ENCODE data around the gene NMRK2.

Gene NMRK2

GRCh38 chr19:3923096-3923758 is 9.6 kb upstream of the NMRK2 start:
- no peaks in the 10 kb centered on the region for H3K4me1 ChIP-seq (ENCODE audit: insufficient read depth, low read length, poor library complexity, severe bottlenecking)
- H2AFZ ChIP-seq (ENCODE audit: low read length), result no peak overlapping the region
- H3K4me2 ChIP-seq (ENCODE audit: low read depth, low read length, poor library complexity, severe bottlenecking), result no peak overlapping the region
- H3K9ac ChIP-seq (ENCODE audit: low read depth, low read length, poor library complexity, severe bottlenecking), result no peak overlapping the region
- TF ChIP-seq CTCF (conservative IDR thresholded peaks at IDR 0.05; ENCODE audit: low read length) (no peak), EZH2phosphoT487 (IDR thresholded peaks at IDR 0.05; ENCODE audit: borderline replicate concordance) (no peak)
- H3K9me2 ChIP-seq (replicated peaks; ENCODE audit: low read depth, low read length), result no peaks in the 10 kb centered on the region
- no peaks in the 10 kb centered on the region for H3K27me3 ChIP-seq (ENCODE audit: insufficient read depth, low read length, poor library complexity, severe bottlenecking)
- no peak overlapping the region for H3K4me3 ChIP-seq (ENCODE audit: low read length, poor library complexity, severe bottlenecking)
- H3K36me3 ChIP-seq (ENCODE audit: insufficient read depth, low read length), result no peaks in the 10 kb centered on the region
- no peaks in the 10 kb centered on the region for H4K20me1 ChIP-seq (ENCODE audit: insufficient read depth, low read length, poor library complexity, severe bottlenecking)
- no peaks in the 10 kb centered on the region for H3F3A ChIP-seq (ENCODE audit: low read depth)
- H3K9me3 ChIP-seq (ENCODE audit: insufficient read depth, low read depth, low read length), result peaks cover 6% of the 10 kb centered on the region; the same call in 1 of the 2 replicates
- no peaks in the 10 kb centered on the region for H3K79me2 ChIP-seq (ENCODE audit: insufficient read depth, low read length)

GRCh38 chr19:3923912-3924311 is 9.0 kb upstream of the NMRK2 start:
- no peaks in the 10 kb centered on the region for H3K27me3 ChIP-seq (ENCODE audit: insufficient read depth, low read length, poor library complexity, severe bottlenecking)
- no peaks in the 10 kb centered on the region for H3K79me2 ChIP-seq (ENCODE audit: insufficient read depth, low read length)
- no peak overlapping the region for H2AFZ ChIP-seq (ENCODE audit: low read length)
- H3K36me3 ChIP-seq (ENCODE audit: insufficient read depth, low read length), result no peaks in the 10 kb centered on the region
- H3K9me3 ChIP-seq (ENCODE audit: insufficient read depth, low read depth, low read length), result peaks cover 6% of the 10 kb centered on the region; the same call in 1 of the 2 replicates
- no peaks in the 10 kb centered on the region for H4K20me1 ChIP-seq (ENCODE audit: insufficient read depth, low read length, poor library complexity, severe bottlenecking)
- no peak overlapping the region for H3K4me2 ChIP-seq (ENCODE audit: low read depth, low read length, poor library complexity, severe bottlenecking)
- no peaks in the 10 kb centered on the region for H3K9me2 ChIP-seq (replicated peaks; ENCODE audit: low read depth, low read length)
- no peak for TF ChIP-seq EZH2phosphoT487 (IDR thresholded peaks at IDR 0.05; ENCODE audit: borderline replicate concordance)
- no peak for TF ChIP-seq CTCF (conservative IDR thresholded peaks at IDR 0.05; ENCODE audit: low read length)
- no peaks in the 10 kb centered on the region for H3F3A ChIP-seq (ENCODE audit: low read depth)
- H3K4me3 ChIP-seq (ENCODE audit: low read length, poor library complexity, severe bottlenecking), result no peak overlapping the region
- H3K9ac ChIP-seq (ENCODE audit: low read depth, low read length, poor library complexity, severe bottlenecking), result no peak overlapping the region
- no peaks in the 10 kb centered on the region for H3K4me1 ChIP-seq (ENCODE audit: insufficient read depth, low read length, poor library complexity, severe bottlenecking)

- H3K27me3 ChIP-seq (ENCODE audit: insufficient read depth, low read length, poor library complexity, severe bottlenecking), result no peaks in the 10 kb centered on the region
- no peaks in the 10 kb centered on the region for H4K20me1 ChIP-seq (ENCODE audit: insufficient read depth, low read length, poor library complexity, severe bottlenecking)
- H3K9ac ChIP-seq (ENCODE audit: low read depth, low read length, poor library complexity, severe bottlenecking), result no peak overlapping the region
- H3K36me3 ChIP-seq (ENCODE audit: insufficient read depth, low read length), result no peaks in the 10 kb centered on the region
- no peak overlapping the region for H2AFZ ChIP-seq (ENCODE audit: low read length)
- H3F3A ChIP-seq (ENCODE audit: low read depth), result no peaks in the 10 kb centered on the region
- no peak overlapping the region for H3K4me2 ChIP-seq (ENCODE audit: low read depth, low read length, poor library complexity, severe bottlenecking)
- no peaks in the 10 kb centered on the region for H3K79me2 ChIP-seq (ENCODE audit: insufficient read depth, low read length)
- no peaks in the 10 kb centered on the region for H3K9me2 ChIP-seq (replicated peaks; ENCODE audit: low read depth, low read length)
- H3K9me3 ChIP-seq (ENCODE audit: insufficient read depth, low read depth, low read length), result no peaks in the 10 kb centered on the region
- H3K4me3 ChIP-seq (ENCODE audit: low read length, poor library complexity, severe bottlenecking), result no peak overlapping the region
- no peaks in the 10 kb centered on the region for H3K4me1 ChIP-seq (ENCODE audit: insufficient read depth, low read length, poor library complexity, severe bottlenecking)
- TF ChIP-seq EZH2phosphoT487 (IDR thresholded peaks at IDR 0.05; ENCODE audit: borderline replicate concordance), result no peak
- no peak for TF ChIP-seq CTCF (conservative IDR thresholded peaks at IDR 0.05; ENCODE audit: low read length)
These were observed 1.8 kb upstream of the NMRK2 start for GRCh38 chr19:3931041-3931440.

Measured in Loucy (cell line).